ENCODE measurements around the gene P2RX4.
"Not testable (repeated sequence)": the region's sequence is repeated elsewhere in the genome, so short reads cannot be mapped to it uniquely, and the experiment has no call there.

The P2RX4 gene, protein sequence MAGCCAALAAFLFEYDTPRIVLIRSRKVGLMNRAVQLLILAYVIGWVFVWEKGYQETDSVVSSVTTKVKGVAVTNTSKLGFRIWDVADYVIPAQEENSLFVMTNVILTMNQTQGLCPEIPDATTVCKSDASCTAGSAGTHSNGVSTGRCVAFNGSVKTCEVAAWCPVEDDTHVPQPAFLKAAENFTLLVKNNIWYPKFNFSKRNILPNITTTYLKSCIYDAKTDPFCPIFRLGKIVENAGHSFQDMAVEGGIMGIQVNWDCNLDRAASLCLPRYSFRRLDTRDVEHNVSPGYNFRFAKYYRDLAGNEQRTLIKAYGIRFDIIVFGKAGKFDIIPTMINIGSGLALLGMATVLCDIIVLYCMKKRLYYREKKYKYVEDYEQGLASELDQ

DNA sequence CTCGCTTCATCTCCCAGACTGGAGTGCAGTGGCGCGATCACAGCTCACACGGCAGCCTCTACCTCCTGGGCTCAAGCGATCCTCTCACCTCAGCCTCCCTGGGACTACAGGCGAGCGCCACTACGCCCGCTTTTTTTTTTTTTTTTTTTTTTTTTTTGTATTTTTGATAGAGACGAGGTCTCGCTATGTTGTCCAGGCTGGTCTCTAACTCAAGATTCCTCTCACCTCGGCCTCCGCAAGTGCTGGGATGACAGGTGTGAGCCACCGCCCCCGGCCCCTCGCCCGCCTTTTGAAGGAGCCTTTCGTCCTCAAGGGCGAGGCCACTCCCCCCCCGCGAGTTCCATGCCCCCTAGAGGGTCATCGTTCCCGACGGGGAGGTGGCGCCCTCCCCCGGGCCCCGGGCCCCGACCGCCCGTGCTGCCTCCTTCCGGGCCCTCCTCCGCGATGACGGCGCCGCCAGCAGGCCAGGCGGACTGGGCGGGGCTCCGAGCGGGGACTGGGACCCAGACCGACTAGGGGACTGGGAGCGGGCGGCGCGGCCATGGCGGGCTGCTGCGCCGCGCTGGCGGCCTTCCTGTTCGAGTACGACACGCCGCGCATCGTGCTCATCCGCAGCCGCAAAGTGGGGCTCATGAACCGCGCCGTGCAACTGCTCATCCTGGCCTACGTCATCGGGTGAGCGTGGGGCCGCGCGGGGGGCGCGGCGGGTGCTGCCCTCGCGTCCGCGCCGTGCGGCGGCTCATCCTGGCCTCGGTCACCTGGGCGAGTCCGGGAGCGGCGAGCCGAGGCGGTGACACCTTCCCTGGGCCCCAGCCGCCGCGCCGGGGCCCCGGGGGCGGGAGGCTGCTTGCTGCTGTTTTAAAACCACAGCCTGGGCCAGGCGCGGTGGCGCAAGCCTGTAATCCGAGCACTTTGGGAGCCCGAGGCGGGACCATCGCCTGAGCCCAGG lies at the start of gene P2RX4:
Gene P2RX4 (plus strand): TSS at position 506 of the 949 bp plus-strand sequence. CDS start 36 bp downstream, at position 542.
- peak; percentile 85 for DNase-seq

DNA sequence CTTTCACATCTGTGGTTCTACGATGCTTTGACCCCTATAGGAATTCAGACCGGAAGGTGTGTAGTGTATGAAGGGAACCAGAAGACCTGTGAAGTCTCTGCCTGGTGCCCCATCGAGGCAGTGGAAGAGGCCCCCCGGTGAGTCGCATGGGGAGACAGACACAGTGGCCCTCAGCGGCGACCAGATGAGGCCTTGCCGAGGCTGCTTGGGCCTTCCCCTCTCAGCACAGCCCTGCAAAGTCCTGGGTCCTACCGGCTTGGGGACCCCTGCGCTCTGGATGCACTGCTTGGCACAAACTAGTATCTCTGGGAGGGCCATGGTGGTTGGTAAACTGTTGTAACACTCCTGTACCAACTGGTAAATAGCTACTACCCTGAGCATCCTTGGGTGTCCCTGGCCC lies 47.5 kb upstream of the P2RX4 start:
- no peak for DNase-seq

DNA sequence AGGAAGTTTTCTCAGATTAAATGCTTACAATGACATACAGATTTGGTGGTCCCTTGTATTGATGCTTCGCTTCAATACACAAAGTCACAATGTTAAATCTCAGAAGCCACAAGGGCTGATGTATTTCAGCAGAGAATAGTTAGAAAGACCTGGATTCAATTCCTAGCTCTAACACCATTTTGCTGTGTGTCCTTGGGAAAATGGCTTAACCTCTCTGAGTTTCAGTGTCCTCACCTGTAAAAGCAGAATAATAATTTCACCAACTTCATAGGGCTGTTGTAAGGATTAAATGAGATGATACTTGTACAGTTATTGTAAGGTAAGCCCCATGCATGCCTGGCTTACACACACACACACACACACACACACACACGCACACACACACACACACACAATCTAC lies 46.9 kb upstream of the P2RX4 start:
- DNase-seq = no peak

DNA sequence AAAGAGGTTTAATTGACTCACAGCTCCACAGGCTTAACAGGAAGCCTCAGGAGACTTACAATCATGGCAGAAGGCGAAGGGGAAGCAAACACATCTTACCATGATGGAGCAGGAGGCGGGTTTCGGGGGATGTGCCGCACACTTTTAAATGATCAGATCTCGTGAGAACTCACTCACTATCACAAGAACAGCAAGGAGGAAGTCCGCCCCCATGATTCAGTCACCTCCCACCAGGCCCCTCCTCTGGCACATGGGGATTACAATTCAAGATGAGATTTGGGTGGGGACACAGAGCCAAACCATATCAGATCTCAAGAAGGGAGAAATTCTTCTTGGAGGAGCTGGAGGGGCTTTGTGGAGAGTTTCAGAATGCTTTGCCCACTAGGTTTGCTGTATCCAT lies 45.1 kb upstream of the P2RX4 start:
- not testable (repeated sequence) for DNase-seq

DNA sequence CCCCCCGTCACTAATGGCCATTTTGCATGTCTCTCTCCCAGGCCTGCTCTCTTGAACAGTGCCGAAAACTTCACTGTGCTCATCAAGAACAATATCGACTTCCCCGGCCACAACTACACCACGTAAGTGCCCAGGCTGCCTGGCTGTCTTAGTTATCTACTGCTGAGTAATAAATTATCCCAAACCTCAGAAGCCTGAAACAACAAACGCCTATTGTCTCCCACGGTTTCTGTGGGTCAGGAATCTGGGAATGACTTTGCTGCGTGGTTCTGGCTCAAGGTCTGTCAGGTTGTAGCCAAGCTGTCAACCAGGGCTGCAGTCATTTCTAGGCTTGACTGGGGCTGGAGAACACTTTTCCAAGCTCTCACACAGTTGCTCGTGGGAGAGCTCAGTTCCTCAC lies 44.6 kb upstream of the P2RX4 start:
- DNase-seq = no peak

DNA sequence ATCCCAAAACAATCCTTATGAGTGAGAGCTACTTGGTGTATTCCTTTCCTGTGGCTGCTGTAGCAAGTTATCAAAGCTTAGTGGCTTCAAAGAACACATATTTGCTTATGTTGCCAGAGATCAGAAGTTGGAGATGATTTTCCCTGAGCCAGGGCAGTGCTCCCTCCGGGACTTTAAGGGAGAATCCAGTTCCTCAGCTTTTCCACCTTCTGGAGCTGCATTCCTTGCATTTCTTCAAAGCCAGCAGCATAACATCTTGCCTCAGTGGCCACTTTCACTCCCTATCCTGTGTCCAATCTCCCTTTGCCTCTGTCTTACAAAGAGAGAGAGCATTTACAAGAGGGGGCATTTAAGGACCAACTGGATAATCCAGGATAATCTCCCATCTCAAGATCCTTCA lies 43.6 kb upstream of the P2RX4 start:
- no peak for DNase-seq

DNA sequence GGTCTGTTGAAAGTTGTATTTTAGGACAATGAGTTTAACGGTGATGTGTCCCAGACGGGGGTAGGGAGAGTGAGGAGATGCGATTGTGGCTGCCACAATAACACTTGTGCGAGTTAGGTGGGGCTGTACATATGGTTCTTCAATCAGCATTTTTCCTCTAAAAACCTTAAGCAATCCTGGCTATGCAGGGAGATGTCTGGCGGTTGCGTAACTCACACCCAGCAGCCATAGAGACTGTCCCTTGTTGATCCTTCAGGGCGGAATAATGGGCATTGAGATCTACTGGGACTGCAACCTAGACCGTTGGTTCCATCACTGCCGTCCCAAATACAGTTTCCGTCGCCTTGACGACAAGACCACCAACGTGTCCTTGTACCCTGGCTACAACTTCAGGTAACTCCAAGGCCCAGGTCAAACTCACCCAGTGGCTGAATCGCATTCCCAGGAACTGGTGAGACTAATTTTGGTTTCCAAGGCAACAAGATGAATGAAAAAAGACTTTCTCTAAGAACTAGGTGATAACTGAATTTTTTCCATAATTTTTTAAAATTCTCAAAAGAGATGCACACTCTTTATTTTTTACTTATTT lies 42.6 kb upstream of the P2RX4 start:
- DNase-seq = no peak

DNA sequence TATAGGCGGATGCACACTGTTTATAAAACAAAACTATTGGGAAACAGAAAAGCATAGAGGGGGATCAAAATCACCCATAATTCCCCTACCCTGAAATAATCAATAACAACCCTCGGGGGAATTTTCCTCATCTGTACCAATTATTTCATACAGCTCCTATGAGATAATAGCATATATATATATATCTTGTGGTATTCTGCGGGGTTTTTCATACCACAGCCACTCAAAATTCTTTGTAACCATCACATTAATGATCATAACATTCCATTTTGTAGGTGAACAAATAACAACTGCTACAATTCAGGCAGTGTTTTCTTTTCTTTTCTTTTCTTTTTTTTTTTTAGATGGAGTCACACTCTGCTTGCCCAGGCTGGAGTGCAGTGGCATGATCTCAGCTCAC lies 42.0 kb upstream of the P2RX4 start:
- DNase-seq = no peak

DNA sequence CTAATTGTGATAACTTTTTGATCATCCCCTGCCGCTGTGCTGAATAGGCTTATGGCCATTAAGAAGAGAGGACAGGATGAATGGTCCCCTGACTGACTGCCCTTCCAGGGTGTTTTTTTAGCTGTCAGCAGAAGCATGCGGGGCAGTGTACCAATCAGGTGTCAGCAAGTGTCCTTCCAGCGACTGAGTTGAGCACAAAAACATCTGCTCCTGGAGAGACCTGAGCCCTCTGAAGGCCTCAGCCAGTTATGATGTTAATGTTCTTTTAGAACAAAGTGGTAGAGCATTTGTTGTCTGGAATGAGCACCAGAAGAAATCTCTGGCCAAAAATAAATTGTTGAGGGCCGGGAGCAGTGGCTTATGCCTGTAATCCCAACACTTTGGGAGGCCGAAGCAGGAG lies 39.8 kb upstream of the P2RX4 start:
- no peak for DNase-seq

DNA sequence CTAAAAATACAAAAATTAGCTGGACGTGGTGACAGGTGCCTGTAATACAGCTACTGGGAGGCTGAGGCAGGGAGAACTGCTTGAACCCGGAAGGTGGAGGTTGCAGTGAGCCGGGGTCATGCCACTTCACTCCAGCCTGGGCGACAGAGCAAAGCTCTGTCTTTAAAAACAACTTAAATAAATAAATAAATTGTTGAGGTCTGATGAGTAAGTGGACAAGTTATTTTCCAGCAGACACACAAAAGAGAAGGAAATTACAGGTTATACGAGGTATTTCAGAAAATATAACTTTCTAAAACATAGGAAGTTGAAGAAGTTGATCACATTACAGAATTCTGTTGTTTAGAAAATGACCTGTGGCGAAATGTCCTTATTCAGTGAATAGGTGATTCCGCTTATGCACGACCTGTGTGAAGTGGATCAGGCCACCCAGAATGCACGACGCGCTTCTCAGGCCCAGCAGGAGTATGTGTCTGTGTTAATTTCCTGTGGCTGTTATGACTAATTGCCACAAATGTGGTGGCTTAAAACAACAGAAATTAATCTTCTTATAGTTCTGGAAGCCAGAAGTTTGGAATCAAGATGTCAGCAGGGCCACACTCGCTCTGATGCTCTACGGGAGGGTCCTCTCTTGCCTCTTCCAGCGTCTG lies 39.2 kb upstream of the P2RX4 start:
- no peak for DNase-seq

DNA sequence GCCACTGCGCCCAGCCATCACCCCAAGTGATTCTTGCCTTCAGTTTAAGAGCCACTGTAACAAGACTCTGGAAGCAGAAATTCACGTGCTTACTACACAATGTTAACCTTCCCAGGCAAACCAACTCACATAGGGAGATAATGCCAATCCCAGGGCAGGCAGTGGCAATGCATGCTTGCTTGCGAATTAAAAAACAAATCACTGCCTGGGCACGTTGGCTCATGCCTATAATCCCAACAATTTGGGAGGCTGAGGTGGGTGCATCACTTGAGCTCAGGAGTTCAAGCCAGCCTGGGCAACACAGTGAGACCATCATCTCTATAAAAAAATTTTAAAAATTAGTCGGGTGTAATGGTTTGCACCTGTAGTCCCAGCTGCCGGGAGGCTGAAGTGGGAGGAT lies 37.8 kb upstream of the P2RX4 start:
- DNase-seq = no peak

DNA sequence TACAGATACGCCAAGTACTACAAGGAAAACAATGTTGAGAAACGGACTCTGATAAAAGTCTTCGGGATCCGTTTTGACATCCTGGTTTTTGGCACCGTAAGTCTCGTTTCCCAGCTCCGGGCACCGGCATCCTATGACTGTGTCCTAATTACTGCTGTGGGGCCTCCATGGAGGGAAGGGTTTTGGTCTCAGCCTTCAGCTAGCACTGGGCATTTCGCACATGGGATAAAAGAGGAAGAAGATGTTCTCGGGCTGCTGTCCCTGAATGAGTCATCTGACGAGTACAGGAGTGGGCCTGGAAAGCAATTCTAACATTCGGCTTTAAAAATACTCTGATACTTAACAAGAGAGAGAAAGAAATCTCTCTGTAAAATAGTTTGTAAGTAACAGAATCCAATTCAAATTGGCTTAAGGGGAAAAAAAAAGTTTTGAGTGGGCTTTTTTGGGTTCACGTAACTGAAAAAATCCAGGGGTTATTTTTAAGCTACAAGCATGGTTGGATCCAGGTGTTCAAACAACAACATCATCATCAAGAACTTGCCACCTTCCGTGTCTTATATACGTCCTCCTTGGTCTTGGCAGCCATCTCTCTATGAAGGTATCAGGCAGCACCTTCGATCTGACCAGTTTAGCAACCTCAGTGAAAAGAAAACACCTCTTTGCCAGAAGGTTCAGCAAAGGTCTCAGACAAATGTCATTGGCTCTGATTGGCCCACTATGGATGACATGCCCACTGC lies 34.4 kb upstream of the P2RX4 start:
- DNase-seq = no peak

DNA sequence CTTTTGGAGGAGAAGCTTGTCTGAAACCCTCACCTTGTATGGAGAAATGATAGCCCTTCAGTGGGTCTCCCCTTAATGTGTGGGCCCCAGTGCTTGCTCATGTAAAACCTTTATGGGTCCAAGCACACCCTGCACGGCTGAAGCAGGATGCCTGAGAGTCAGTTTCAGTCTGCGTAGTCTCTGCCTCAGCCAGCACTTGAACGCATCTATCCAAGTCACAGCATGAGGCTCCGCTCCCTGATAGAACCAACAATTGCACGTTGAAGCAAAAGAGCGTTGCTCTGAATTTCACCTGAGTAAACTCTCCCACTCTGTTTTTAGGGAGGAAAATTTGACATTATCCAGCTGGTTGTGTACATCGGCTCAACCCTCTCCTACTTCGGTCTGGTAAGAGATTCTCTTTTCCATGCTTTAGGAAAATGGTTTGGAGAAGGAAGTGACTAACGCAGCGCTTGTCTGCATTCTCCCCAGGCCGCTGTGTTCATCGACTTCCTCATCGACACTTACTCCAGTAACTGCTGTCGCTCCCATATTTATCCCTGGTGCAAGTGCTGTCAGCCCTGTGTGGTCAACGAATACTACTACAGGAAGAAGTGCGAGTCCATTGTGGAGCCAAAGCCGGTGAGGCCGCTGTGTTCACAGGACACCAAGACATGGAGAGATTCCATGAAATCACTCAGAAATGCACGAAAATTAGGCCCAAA lies 33.0 kb upstream of the P2RX4 start:
- DNase-seq = no peak

DNA sequence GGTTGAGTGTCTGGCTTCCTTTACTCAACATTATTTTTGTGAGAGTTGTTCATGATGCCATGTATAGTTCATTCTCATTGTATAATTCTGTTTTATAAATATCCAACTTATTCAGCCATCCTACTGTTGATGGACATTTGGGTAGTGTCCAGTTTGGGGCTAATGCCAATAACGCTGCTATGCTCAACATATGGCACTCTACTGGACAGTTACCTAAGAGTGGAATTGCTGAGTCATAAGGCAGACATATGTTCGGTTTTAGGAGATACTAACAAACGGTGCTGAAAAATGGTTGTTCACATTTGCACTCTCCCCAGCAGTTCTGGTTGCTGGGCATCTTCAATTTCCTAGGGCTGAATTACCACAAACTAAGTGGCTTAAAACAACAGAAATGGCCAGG lies 28.7 kb upstream of the P2RX4 start:
- DNase-seq = no peak

DNA sequence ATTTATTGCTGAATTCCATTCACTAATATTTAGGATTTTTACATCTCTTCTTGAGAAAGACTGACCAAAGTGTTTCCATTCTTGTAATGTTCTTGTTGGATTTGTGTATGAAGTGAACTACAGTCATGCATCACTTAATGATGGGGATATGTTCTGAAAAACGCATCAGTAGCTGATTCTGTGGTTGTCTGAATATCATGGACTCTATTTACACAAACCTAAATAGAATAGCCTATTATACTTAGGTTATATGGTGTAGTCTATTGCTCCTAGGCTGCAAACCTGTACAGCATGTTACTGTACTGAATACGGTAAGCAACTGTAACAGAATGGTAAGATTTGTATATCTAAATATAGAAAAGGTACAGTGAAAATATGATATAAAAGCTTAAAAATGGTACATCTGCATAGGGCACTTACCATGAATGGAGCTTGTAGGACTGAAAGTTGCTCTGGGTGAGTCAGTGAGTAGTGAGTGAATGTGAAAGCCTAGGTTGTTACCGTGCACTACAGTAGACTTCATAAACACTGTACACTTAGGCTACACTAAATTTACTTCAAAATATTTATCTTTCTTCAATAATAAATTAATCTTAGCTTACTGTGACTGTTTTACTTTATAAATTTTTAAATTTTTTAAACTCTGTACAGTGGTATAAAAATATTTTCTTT lies 27.6 kb upstream of the P2RX4 start:
- DNase-seq = no peak

DNA sequence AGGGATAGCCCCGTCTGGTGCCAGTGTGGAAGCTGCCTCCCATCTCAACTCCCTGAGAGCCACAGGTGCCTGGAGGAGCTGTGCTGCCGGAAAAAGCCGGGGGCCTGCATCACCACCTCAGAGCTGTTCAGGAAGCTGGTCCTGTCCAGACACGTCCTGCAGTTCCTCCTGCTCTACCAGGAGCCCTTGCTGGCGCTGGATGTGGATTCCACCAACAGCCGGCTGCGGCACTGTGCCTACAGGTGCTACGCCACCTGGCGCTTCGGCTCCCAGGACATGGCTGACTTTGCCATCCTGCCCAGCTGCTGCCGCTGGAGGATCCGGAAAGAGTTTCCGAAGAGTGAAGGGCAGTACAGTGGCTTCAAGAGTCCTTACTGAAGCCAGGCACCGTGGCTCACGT lies 25.5 kb upstream of the P2RX4 start:
- DNase-seq = no peak

DNA sequence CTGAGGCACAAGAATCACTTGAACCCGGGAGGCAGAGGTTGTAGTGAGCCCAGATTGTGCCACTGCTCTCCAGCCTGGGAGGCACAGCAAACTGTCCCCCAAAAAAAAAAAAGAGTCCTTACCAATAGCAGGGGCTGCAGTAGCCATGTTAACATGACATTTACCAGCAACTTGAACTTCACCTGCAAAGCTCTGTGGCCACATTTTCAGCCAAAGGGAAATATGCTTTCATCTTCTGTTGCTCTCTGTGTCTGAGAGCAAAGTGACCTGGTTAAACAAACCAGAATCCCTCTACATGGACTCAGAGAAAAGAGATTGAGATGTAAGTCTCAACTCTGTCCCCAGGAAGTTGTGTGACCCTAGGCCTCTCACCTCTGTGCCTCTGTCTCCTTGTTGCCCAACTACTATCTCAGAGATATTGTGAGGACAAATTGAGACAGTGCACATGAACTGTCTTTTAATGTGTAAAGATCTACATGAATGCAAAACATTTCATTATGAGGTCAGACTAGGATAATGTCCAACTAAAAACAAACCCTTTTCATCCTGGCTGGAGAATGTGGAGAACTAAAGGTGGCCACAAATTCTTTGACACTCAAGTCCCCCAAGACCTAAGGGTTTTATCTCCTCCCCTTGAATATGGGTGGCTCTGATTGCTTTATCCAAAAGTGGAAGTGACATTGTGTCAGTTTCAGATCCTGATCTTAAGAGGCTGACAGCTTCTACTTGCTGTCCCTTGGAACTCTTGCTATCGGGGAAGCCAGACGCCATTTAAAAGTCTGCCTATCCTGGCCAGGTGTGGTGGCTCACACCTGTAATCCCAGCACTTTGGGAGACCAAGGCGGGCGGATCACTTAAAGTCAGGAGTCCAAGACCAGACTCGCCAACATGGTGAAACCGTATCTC lies 24.7 kb upstream of the P2RX4 start:
- DNase-seq = no peak

DNA sequence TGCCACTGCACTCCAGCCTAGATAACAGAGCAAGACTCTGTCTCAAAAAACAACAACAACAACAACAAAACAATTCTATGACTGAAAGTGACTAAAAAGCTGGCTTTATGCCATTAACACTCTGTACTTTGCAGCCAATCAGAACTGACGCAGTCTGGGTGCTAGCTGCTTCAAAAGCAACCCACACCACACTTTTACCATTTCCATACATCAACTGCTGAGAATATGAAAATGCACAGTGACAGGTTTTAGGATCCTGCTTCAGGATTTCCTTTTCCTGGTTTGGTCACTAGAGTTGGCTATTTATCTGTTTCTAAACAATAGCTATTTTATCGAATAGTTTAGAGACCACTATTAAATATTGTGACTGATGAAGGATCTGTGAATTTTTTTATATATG lies 23.1 kb upstream of the P2RX4 start:
- no peak for DNase-seq

DNA sequence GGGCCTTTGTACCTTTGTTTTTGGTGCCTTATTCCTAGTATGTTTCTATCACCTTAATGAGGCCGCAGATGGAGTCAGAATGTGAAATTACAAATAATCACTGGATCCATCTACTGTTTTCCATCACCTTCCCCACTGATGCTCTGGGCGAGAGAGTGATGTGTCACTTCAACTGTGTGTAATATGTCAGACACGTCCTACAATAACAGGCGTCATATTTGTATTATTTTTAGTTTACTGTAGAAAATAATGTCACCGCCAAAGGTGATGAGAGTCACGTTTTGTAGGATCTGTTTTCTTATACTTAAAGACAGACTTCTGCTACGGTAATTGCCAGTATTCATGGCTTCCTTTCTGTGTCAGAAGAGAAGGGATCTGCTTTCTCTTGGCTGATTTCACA lies 22.4 kb upstream of the P2RX4 start:
- DNase-seq = no peak

DNA sequence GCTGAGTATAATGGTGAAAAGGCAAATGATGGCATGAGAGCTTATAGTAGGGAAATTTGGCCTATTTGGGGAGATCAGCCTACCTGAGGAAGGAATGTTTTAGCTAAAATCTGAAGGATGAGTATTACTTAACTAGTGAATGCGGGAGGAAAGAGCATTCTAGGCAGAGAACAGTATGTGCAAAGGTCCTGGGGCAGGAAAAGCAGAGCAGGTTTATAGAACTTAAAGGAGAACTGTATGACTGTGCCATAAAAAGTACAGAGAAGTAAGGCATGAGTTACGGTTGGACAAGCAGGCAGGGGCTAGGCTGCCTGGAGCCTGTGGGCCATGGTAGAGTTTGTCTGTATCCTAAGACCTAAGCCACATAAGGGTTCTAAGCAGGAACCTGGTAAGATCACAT lies 21.7 kb upstream of the P2RX4 start:
- no peak for DNase-seq
